ENCODE results near the gene PBX4.

PBX4 gene

DNA sequence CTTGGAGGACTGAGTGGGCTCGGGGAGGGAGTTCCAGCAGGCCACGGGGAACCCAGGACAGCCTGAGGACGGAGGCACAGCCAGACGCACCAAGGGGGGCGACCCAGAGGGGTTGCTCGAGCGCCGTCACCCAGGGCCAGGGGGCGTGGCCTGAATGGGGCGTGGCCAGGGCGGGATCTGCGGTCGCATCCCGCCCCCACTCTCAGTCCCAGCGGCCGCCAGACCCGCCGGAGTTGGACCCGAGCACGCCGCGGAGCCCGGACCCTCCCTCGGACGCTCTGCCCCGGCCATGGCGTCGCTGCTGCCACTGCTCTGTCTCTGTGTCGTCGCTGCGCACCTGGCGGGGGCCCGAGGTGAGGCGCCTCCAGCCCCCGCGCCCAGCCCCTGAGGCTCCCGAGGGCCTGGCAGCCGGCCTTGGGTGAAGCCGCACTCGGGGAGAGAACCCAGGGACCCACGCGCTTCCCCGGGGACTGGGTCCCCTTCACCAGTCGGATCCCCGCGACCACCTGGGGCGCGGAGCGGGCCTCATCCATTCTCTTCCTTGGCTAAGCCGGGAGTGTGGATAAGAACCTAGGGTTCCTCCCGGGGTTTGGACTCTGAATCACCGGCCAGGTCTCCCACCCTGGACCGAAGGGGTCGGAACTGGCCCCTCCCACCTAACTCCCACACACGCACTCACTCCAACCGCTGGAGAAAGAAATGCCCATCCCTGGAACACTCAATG is 80.3 kb downstream of the PBX4 start, which contains the start of gene CILP2:
Gene CILP2, plus strand, starts transcription at position 205 of the 724 bp plus-strand sequence. Its CDS starts 85 bp downstream, at position 290.
- peak; percentile 67 for DNase-seq

DNA sequence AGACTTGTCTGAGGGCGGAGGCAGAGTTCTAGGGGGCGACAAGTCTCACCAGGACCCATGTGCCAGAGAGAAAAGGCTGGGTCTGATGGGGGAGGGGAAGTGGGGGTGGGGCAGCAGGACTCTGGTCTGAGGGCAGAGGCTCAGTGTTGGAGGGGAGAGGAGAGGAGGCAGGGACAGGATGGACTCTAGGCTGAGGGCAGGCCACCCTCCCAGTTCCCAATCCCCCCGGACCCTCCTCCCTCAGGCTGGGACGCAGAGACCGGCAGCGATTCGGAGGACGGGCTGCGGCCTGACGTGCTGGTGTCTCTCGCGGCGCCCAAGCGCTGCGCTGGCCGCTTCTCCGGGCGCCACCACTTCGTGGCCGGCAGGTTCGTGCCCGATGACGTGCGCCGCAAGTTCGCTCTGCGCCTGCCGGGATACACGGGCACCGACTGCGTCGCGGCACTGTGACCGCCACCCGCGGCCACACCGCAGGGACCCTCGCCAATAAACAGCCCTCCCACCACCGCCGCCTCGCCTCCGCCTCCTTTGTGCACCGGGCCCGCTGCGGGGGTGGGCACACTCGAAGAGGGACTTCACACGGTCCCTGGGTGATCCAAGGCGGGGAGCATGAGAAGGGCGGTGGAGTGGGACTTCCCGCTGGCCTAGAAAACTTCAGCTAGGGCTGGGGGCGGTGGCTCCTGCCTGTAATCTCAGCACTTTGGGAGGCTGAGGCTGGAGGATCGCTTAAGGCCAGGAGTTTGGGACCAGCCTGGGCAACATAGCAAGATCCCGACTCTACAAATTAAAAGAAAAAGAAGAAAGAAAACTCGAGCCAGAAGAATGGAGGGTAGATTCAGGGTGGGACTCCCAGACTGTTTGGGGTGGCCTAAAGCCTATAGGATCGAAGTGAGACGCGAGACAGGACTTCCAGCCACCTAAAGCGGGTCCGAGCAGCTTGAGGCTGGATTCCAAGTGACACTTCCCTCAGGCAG is 81.1 kb downstream of the PBX4 start:
- no peak for DNase-seq

DNA sequence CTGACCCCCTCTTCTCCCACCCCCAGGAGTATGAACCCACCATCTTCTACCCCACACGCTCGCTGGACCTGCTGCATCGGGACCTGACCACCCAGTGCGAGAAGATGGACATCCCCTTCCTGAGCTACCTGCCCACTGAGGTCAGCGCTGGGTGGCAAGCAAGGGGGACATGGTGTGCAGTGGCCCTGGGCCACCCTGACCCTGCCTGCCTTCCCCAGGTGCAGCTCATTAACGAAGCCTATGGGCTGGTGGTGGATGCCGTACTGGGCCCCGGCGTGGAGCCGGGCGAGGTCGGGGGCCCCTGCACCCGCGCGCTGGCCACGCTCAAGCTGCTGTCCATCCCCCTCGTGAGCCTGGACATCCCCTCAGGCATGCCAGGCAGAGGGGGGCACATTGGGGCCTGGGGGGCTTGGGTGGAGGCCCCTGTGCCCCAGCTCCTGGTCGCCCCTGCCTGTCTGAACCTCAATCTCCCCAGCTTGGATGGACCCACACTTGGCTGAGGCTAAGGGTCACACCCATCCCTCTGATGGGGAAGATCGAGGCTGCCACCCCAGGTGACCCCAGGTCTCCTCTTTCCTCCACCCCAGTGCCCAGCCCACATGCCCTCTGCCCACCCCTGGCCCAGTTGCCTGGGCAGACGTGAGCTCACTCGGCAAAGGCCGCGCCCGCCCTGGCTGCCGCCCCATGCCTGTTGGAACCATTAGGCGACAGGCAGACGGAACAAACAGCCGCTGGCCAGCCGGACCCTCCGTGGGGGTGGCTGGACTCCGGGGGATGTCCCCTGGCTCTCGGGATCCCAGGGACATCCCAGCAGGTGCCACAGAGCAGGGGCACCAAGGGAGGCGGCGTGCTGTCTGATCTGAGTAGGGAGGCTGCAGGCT is 82.9 kb downstream of the PBX4 start:
- no peak for DNase-seq

DNA sequence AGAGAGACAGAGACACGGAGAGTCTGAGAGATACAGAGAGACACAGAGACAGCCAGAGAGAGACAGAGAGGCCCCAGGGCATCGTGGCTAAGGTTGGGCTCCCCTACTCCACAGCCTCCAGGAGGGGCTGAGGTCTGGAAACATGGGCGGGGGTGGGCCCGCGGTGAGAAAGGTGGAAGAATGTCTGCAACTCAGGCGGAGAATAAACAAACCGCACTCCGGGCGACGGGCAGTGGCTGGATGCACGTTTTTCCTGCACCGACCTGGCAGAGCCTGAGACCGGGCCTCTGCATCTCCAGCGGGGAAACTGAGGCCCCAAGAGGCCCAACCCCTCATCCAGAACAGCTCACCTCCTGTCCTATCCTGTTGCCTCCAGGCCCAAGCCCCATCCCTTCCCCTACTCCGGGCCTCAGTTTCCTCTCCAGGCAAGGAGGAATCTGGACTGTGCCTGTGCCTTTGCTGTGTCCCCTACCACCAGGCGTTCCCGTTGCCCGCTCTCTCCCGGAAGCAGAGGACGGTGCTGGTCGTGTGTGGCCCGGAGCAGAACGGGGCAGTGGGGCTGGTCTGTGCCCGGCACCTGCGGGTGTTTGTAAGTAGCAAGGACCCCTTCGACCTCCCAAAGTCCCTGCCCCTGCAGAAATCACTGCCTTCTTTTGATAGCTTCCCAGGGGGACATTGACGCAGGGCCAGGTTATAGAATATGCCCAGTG is 83.8 kb downstream of the PBX4 start:
- DNase-seq = no peak

DNA sequence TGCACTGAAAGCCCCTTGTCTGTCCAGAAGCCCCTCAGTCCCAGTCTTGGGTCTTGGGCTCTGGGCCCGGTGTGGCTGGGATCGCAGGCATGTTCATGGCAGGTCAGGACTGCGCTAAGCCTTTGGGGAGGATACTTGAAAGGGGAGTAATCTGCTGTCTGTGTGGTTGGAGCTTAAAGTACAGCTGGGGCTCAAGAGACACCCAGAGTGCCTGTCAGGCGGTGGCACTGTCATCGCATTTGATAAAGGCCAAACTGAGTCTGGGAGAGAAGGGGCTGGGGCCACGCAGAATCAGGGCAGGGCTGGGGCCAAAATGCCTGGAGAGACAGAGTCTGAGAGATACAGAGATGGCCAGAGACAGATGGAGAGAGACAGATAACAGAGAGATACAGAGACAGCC is 84.6 kb downstream of the PBX4 start:
- no peak for DNase-seq

DNA sequence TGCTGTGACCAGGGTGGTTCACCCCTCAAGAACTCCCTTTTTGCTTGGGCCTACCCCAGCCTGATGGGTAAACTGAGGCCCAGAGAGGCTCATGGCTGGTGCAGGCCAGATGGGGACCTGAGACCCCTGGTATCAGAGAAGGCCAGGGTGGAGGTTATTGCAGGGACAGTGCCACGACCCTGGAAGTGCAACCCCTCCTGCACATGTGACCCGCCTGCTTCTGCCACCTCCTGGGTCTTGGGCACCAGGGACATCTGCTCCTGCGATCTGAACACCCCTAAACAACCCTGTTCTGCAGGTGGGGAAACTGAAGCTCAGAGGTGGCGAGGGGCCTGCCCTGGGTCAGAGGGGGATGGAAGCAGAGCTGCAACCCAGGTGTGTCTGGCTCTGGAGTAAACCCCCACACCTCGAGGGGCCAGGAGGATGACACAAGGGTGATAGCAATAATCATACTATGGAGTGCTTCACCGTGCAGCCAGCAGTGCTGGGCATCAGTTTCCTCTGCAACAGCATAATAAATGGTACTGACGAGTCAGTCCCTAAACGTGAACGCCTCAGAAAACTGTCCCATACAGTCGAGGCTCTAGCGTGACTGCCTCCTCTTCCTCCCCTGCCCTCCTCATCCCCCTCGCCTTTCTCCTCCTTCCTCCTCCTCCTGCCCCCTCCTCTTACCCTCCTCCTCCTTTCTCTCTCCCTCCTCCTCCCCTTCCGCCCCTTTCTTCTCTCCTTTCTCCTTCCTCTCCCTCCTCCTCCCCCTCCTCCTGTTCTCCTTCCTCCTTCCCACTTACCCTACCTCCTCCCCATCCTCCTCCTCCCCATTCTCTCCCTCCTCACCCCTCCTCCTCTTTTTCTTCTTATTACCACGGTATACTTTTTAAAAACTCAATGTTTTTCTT is 85.4 kb downstream of the PBX4 start:
- no peak for DNase-seq

DNA sequence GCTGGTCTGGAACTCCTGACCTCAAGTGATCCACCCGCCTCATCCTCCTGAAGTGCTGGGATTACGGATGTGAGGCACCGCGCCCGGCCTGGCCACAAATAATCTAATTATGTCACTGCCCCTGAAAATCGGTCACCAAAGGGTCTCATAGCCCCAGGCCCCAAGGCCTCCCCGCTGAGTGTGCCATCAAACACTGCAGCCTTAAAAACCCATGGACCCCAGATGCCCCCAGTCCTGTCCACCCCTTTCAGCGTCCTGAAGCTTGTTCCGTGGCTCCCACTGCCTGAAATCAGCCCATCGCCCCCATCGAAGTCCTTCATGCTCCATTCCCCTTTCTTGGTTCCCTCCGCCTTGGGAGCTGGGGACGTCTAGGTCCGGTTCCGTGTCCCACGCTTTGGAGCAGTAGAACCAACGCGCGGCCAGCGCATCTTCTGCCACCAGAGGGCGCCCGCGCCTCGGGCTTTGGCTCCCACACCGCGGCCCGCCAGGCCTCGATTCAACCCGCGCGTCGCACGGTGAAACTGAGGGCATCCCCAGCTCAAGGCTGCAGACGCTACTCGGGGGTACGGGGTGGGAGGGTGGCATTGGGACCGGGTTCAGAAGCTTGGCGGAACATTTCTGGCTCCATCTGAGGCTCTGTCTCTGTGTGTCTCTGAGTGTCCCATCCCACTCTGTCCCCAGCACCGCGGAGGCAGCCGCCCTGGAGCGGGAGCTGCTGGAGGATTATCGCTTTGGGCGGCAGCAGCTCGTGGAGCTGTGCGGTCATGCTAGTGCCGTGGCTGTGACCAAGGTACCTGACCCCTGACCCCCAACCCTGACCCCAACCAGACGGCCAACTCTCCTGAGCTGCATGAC is 86.3 kb downstream of the PBX4 start:
- peak; percentile 62 for DNase-seq

DNA sequence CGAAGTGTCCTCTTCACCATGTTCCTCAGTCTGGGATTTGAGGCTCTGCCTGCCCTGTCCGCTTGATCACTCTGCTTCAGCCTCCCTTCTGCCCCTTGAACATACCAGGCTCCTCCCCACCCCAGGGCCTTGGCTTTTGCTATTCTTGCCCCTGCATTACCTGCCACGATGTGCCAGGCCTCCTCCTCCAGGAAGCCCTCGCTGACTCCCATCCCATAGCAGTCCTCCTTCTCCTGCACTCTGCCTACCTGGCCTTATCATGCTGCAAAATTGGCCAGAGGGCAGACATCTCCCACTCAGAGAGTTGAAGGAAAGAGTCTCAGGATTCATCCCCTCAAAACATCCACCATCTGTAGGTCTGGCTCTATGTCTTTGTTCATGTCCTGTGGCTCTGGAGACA is 87.6 kb downstream of the PBX4 start:
- DNase-seq = no peak

DNA sequence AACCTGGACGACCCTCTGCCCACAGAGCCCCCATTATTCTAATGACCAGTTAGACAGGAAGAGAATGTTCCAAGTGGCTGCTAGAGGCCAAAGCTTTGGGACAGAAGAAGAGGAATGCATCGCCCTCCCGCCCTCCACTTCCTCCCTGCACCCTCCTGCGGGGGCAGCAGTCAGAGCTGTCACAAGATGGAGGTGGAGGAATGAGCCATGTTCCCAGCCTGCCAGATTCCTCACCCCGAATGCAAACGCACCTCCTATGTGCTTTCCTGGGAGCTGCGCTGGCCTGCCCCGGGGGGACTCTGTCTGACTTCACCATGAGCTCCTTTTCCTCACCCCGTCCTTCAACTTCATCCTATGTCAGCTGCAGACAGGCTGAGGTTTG is 88.1 kb downstream of the PBX4 start:
- no peak for DNase-seq

DNA sequence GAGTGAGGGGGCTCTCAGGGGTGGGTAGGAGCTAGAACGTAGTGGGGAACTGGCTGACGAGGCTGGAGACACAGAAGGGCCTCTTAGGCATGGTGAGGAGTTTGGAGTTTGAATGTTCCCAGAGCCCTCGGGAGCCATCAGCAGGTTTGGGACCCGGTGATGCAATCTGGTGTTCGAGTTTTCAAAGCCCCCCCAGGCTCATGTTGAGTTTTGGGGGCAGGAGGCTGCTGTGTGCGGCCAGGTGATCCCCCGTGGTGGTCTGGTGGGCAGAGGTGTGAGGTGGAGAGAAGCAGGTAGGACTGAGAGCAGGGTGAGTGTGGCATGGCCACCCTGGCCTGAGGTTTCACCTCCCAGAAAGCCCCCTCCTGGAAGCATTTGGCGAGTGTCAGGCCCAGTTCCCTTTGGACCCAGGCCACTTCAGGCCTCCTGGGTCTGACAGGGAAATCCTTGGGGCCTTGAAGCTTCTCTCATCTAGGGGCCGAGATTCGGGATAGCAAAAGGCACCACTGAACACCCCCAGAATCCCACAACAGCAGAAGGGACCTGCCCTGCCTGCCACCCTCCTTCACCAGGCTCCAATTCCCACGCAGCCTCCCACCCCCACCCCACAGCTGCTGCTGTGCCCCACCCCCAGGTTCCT is 88.6 kb downstream of the PBX4 start:
- no peak for DNase-seq

DNA sequence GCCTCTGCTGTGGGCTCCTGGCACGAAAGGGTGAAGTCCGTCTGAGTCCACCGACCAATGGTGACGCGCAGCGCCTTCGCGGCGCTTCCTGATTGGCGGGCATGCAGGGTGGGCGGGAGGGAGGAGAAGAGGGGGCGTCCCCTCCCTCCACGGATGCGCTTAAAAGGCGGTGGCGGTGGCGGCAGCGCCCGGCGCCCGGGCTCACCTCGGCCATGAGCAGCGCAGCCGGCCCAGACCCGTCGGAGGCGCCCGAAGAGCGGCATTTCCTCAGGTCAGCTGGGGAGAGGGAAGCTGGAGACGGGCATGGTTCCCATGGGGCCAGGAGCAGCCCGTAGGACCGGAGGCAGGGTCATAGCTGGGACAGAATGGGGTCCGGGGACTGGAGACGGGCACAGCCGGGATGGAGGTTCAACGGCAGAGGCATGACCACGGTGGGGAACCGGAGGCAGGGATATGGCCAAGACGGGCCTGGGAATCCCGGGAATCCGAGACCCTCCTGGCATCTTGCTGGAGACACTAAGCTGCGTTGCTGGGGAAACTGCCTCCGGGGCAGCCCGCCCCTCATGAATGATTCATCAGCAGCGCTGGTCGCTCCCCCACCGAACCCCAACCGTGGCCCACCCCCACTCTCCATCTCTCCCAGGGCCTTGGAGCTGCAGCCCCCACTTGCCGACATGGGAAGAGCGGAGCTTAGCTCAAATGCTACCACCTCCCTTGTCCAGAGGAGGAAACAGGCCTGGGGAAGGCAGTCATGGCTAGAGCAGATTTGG is 89.6 kb downstream of the PBX4 start, which contains the start of gene YJEFN3:
Gene YJEFN3, plus strand, starts transcription at position 191 of the 770 bp plus-strand sequence. Its CDS starts 22 bp downstream, at position 213.
- DNase-seq = peak; percentile 86

DNA sequence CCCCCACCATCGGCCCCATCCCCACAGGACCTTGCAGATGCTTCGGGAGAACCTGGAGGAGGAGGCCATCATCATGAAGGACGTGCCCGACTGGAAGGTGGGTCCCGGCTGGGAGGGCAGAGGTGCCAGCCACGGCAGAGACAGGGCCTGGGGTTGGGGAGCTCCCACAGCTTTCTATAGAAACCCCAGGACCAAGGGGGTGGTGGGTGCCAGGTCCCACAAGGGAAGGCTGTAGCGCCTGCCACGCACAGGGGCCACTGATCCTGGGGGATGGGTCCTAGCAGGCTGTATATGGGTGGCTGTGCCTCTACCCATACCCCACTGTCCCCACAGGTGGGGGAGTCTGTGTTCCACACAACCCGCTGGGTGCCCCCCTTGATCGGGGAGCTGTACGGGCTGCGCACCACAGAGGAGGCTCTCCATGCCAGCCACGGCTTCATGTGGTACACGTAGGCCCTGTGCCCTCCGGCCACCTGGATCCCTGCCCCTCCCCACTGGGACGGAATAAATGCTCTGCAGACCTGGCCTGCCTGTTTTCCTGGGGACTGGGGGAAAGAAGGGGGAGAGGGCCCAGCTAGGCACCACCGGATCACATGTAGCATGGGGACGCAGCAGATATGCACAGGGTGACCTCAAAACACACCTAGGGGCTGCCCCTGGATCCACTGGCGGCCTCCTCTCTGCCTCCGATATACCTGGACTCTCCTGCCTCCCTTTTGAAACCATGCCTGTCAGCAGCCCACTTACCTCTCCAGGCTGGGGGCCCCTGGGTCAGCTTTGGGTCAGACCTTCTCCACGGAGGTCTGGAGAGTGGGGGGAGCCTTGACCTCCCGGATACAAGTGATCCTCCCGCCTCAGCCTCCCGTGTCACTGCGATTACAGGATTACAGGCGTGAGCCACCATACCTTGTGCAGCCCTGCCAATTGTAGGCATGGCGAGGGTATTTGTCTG is 90.5 kb downstream of the PBX4 start:
- no peak for DNase-seq

DNA sequence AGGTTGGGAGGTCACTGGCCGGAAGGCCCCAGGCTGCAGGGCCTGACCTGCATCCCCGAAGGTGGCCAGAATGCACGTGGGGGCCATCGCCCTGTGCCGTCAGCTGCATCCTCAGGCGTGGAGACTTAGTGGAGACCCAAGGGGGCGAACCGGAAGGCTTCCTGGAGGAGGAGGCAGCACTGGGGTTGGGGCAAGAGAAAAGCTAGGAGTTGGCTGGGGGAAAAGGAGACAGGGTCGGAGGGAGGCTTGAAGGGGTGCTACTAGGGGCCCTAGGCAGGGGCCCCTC is 91.2 kb downstream of the PBX4 start:
- no peak for DNase-seq

DNA sequence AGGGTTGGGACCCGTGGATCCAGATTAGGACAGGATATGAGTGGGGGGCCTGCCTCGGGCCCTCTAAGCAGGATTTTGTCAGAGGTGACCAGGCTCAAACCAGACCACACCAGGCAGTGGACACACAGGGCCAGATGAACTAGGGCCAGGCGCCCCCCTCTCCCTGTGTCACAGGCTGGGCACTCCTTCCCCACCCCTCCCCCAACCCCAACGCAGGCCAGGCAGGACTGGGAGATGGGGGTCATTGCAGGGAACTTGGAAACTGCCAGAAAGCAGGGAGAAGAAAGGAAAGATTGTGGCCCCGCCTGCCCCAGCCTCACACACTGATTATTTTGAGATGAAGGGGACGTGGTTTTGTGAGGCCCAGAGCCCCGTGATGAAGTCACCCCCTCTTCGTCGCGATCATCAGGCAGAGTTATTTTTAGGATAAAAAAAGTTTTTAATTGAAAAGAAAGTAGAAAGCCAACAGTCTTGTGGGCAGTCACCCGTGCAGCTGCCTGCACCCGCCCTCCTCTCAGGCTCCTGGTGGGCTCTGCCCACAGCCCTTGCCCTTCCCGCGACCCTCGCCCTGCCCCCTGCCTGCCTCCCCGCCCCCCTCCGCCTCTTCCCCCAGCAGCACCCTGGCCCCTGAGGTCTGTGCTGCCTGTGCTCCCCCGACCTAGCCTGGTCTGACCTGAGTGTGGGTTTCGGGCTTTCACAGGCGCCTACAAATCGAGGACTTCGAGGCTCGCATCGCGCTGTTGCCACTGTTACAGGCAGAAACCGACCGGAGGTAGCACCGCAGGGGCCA is 91.7 kb downstream of the PBX4 start:
- DNase-seq = no peak

DNA sequence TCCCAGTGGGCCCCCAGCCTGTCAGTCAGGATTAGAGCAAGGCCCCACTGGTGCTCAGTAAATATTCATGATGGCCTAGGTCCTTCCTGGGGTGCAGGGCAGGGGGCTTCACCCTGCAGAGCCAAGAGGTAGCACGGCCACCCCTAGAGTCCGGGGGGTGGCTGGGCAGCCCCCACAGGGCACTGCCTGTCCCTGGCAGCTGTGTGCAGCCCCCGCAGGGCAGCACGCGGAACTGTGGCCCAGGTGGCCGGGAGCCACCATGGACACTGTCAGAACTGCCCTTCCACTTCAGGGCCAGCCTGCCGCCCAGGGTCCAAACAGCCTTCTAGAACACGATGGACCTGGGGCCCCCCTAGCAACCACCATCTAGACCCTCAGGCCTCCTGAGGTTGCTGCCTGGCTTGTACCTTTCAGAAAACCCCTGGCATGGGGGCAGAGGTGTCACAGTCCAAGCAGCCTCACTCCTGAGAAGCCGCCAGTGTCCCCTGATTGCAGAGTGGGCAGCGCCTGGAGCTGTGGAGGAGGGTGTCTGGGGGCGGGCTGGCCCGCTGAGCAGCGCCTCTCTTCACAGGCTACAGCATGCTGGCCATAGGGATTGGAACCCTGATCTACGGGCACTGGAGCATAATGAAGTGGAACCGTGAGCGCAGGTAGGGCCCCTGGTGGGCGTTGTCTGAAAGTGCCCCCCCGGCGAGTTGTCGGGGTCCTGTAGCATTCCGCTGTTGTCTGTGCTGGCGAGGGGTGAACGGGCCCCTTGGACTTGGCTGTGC is 92.7 kb downstream of the PBX4 start:
- no peak for DNase-seq

DNA sequence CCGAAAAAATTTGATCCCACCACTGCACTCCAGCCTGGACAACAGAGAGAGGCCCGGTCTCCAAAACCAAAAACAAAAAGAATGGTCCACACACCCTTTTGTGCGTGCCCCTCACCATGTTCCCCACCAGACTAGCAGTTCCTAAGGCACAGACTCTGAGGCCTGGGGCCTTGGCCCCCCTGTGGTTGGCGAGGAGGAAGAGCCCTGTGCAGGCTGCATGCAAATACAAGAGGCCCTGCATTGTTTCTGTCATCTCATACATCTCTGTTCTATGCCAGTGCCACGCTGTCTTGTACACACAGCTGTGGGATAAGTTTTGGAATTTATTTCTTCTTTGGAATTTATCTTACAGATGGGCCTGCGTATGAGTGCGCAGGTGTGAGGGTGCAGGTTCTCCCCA is 94.4 kb downstream of the PBX4 start:
- DNase-seq = no peak
